ENCODE data around the gene SOX5. TPM values are rescaled to one million over a fixed set of nuclear protein-coding genes. Genes with fewer than 3 reads are reported as not detected.

The SOX5 gene
- total and polyA plus RNA-seq, 7 donors, result 0.23 to 16.3 (median 9.4) TPM

DNA sequence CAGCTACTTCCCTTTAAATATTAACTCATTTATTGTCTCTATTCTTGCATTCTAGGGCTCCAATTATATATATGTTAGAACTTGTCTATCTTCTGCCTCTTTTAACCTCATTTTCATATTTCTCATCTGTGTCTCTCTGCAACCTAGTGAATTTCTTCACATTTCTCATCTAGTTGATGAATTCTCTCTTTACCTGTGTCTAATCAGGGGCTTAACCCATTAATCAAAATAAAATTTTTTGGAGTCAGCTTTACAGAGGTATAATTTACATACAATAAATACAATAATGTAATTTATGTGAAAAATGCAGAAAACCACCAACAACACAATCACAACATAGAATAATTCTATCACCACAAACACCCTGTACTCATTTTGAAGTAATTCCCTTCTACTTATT lies 255.2 kb downstream of the SOX5 start:
- DNase-seq, result no peak
- Histone ChIP-seq H3K27me3 (no peaks in the 10 kb centered on the region), H3K4me1 (no peaks in the 10 kb centered on the region), H3K4me3 (no peak overlapping the region), H3K9me3 (no peaks in the 10 kb centered on the region), H3K36me3 (no peaks in the 10 kb centered on the region), H3K27ac (no peak overlapping the region)
- intact Hi-C loops (cut with DNase I), result no loop called here
- TF ChIP-seq, protein P1, sequence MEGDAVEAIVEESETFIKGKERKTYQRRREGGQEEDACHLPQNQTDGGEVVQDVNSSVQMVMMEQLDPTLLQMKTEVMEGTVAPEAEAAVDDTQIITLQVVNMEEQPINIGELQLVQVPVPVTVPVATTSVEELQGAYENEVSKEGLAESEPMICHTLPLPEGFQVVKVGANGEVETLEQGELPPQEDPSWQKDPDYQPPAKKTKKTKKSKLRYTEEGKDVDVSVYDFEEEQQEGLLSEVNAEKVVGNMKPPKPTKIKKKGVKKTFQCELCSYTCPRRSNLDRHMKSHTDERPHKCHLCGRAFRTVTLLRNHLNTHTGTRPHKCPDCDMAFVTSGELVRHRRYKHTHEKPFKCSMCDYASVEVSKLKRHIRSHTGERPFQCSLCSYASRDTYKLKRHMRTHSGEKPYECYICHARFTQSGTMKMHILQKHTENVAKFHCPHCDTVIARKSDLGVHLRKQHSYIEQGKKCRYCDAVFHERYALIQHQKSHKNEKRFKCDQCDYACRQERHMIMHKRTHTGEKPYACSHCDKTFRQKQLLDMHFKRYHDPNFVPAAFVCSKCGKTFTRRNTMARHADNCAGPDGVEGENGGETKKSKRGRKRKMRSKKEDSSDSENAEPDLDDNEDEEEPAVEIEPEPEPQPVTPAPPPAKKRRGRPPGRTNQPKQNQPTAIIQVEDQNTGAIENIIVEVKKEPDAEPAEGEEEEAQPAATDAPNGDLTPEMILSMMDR (IDR thresholded peaks at IDR 0.05), result no peak
- TF ChIP-seq EP300 (IDR thresholded peaks at IDR 0.05) (no peak), POLR2AphosphoS5 (IDR thresholded peaks at IDR 0.05) (no peak), POLR2A (IDR thresholded peaks at IDR 0.05) (no peak)

DNA sequence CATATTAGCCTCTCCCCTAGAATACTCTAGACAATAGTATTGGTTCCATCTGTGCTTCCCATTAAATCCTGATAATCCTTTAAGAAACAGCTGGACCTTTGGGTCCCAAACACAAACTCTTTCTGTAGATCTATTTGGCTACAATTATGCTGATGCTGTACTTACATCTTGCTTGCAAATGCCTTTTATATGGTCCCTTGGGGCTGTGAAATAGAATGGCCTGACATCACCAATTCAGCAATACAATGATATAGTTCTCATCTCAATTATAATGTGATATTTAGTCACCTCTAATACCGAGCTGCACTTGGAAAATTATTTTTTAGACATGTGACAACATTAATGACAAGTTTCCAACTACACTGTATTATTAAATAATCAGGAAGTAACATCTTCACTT lies 261.5 kb downstream of the SOX5 start:
- 70 to 87% methylated on average over 1 of the region's 1 CpG for WGBS, 2 donors
- no peak overlapping the region for H3K4me3 ChIP-seq
- TF ChIP-seq POLR2AphosphoS5 (IDR thresholded peaks at IDR 0.05), result no peak
- TF ChIP-seq, protein P1 (IDR thresholded peaks at IDR 0.05), result no peak
- no peak for TF ChIP-seq POLR2A (IDR thresholded peaks at IDR 0.05)
- no peak for TF ChIP-seq EP300 (IDR thresholded peaks at IDR 0.05)
- no peak overlapping the region for H3K27ac ChIP-seq
- no peaks in the 10 kb centered on the region for H3K9me3 ChIP-seq
- DNase-seq, result no peak
- no peaks in the 10 kb centered on the region for H3K36me3 ChIP-seq
- H3K4me1 ChIP-seq, result no peaks in the 10 kb centered on the region
- H3K27me3 ChIP-seq, result no peaks in the 10 kb centered on the region
- intact Hi-C loops (cut with DNase I), result no loop called here

DNA sequence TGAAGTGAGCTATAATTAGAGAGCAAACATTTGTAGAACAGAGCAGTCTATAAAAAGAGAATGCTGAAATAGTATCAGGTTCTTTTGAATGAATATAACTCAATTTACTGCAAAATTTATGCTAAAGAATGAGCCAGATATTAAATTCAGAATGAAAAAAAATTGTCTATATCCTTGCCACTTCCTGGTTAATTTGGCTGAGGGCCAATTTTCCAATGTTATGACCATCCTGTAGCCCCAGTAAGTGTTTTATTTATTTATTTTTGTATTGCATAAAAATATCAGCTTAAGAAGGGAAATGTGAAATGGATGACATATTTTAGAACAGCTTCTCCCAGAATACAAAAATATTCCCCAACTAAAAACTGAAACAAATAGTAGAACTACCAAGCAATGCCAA lies 263.4 kb downstream of the SOX5 start:
- intact Hi-C loops (cut with DNase I), result no loop called here
- Histone ChIP-seq H3K27me3 (no peaks in the 10 kb centered on the region), H3K4me1 (no peaks in the 10 kb centered on the region), H3K9me3 (peaks cover 0 to 2% (median 0%) of the 10 kb centered on the region in 4 donors), H3K27ac (no peak overlapping the region), H3K4me3 (no peak overlapping the region), H3K36me3 (no peaks in the 10 kb centered on the region)
- DNase-seq, result no peak
- TF ChIP-seq EP300 (IDR thresholded peaks at IDR 0.05), result no peak
- no peak for TF ChIP-seq POLR2A (IDR thresholded peaks at IDR 0.05)
- TF ChIP-seq, protein P1 (IDR thresholded peaks at IDR 0.05), result no peak
- TF ChIP-seq POLR2AphosphoS5 (IDR thresholded peaks at IDR 0.05), result no peak

DNA sequence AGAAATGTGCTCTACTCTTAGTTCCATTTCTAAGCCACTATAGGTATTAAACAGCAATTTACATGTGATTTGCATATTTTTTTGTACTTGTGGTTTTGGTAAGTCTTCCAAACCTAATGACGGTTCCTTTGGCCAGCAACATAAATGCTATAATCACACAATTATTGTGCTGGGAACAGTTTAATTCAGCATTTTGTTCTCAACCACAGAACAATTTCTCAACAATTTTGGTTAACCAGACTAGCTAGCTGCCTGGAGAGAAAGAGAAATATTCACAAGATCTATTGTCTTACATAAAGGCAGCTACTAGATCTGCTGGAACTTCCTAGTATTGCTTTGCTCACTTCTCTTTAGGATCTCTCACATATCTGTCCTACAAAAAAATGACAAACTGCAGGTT lies 265.3 kb downstream of the SOX5 start:
- no peaks in the 10 kb centered on the region for H3K27me3 ChIP-seq
- TF ChIP-seq, protein P1 (IDR thresholded peaks at IDR 0.05), result no peak
- TF ChIP-seq POLR2AphosphoS5 (IDR thresholded peaks at IDR 0.05), result no peak
- no peak for TF ChIP-seq EP300 (IDR thresholded peaks at IDR 0.05)
- no peak for TF ChIP-seq POLR2A (IDR thresholded peaks at IDR 0.05)
- H3K36me3 ChIP-seq, result no peaks in the 10 kb centered on the region
- intact Hi-C loops (cut with DNase I), result no loop called here
- 81 to 92% methylated on average over 1 of the region's 1 CpG for WGBS, 2 donors
- no peak overlapping the region for H3K4me3 ChIP-seq
- no peaks in the 10 kb centered on the region for H3K4me1 ChIP-seq
- no peak overlapping the region for H3K27ac ChIP-seq
- peaks cover 0 to 2% (median 0%) of the 10 kb centered on the region in 4 donors for H3K9me3 ChIP-seq
- DNase-seq, result no peak

DNA sequence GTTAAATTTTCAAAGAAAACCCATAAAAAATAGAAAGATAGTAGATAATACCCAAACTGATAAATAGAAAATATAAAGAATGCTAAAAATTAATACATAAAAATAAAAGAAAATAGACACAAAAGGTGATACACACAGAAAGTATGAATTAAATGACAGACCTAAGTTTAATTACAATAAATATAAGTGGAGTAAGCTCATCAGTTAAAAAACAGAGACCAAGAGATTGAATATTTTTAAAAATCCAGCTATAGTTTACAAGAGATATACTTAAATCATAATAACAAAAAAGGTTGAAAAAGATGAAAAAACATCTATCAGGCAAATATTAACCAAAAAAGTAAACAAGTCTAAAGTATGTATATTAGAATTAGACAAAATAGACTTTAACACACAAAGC lies 268.2 kb downstream of the SOX5 start:
- no peaks in the 10 kb centered on the region for H3K27me3 ChIP-seq

More for the DNA sequence above, 268.2 kb downstream of the SOX5 start:
- H3K36me3 ChIP-seq, result no peaks in the 10 kb centered on the region
- no peak for TF ChIP-seq POLR2A (IDR thresholded peaks at IDR 0.05)
- no peak for TF ChIP-seq POLR2AphosphoS5 (IDR thresholded peaks at IDR 0.05)
- TF ChIP-seq, protein P1 (IDR thresholded peaks at IDR 0.05), result no peak
- TF ChIP-seq EP300 (IDR thresholded peaks at IDR 0.05), result no peak
- peaks cover 0 to 2% (median 0%) of the 10 kb centered on the region in 4 donors for H3K9me3 ChIP-seq
- no peak overlapping the region for H3K27ac ChIP-seq
- intact Hi-C loops (cut with DNase I), result no loop called here
- H3K4me1 ChIP-seq, result no peaks in the 10 kb centered on the region
- no peak for DNase-seq
- no peak overlapping the region for H3K4me3 ChIP-seq

Data from sigmoid colon (tissue), 7 donors.